ENCODE data around the gene MAEA.

Gene MAEA

GRCh38 chr4:1244978-1245471 is 44.7 kb upstream of the MAEA start:
- peaks cover 76% of the 10 kb centered on the region for H3K79me2 ChIP-seq (ENCODE audit: control insufficient read depth, insufficient read depth, low read length, unreplicated experiment)

GRCh38 chr4:1245481-1246051 is 44.1 kb upstream of the MAEA start:
- Histone ChIP-seq H3K27me3 (ENCODE audit: insufficient read depth, low read length) (no peaks in the 10 kb centered on the region), H3K27ac (ENCODE audit: low read depth, low read length) (no peak overlapping the region), H2AFZ (ENCODE audit: low read length, unreplicated experiment) (no peak overlapping the region), H3K36me3 (ENCODE audit: insufficient read depth, low read length) (peaks cover 8% of the 10 kb centered on the region), H3K4me3 (ENCODE audit: low read depth, low read length) (no peak overlapping the region), H3K79me2 (ENCODE audit: control insufficient read depth, insufficient read depth, low read length, unreplicated experiment) (peaks cover 81% of the 10 kb centered on the region), H3K4me1 (ENCODE audit: control insufficient read depth, insufficient read depth, low read length, unreplicated experiment) (peaks cover 21% of the 10 kb centered on the region)

More at GRCh38 chr4:1244978-1245471, 44.7 kb upstream of the MAEA start:
- Histone ChIP-seq H3K4me3 (ENCODE audit: low read depth, low read length) (no peak overlapping the region), H3K4me1 (ENCODE audit: control insufficient read depth, insufficient read depth, low read length, unreplicated experiment) (peaks cover 16% of the 10 kb centered on the region), H2AFZ (ENCODE audit: low read length, unreplicated experiment) (no peak overlapping the region), H3K27me3 (ENCODE audit: insufficient read depth, low read length) (no peaks in the 10 kb centered on the region), H3K36me3 (ENCODE audit: insufficient read depth, low read length) (peaks cover 6% of the 10 kb centered on the region; the same call in 1 of the 2 replicates), H3K27ac (ENCODE audit: low read depth, low read length) (no peak overlapping the region)

DNA sequence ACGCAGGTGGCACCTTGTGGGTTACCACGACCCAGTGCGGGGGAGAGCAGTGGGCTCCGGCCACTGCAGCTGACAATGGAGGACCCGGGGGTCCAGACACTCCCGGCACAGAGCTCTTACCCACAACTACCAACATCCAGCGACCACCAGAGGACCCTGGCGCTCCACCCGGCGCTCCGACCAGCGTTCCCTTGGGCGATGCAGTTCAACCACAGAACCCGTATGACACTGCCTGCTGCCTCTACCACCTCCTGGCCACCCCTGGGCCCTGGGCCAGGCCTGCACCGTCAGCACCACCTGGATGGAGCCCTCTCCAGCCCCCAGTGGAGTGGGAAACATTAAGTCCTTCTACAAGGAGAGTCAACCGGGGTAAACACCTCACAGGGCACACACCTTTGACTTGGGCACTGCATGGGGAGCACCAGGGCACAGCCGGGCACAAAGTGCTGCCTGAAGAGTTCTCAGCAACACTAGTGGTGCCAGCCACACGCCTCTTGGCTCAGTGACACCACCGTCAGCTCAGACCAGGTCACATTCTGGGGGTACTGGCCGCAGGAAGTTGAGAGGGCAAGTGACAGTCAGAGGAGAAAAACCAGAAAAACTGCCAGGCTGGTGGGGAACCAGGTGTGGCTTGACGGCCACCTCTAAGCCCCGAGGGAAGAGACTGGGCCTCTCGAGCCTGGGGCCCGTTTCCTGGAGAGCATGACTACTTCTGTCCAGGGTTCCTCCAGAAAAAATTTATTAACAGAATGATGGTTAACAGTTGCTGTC is 43.4 kb upstream of the MAEA start:
- H3K27me3 ChIP-seq (ENCODE audit: insufficient read depth, low read length) = no peaks in the 10 kb centered on the region
- H3K27ac ChIP-seq (ENCODE audit: low read depth, low read length) = no peak overlapping the region
- peaks cover 81% of the 10 kb centered on the region for H3K79me2 ChIP-seq (ENCODE audit: control insufficient read depth, insufficient read depth, low read length, unreplicated experiment)
- H3K4me3 ChIP-seq (ENCODE audit: low read depth, low read length) = peak overlapping the region; percentile 99
- H3K4me1 ChIP-seq (ENCODE audit: control insufficient read depth, insufficient read depth, low read length, unreplicated experiment) = peaks cover 23% of the 10 kb centered on the region
- no peak overlapping the region for H2AFZ ChIP-seq (ENCODE audit: low read length, unreplicated experiment)
- H3K36me3 ChIP-seq (ENCODE audit: insufficient read depth, low read length) = peaks cover 10% of the 10 kb centered on the region

DNA sequence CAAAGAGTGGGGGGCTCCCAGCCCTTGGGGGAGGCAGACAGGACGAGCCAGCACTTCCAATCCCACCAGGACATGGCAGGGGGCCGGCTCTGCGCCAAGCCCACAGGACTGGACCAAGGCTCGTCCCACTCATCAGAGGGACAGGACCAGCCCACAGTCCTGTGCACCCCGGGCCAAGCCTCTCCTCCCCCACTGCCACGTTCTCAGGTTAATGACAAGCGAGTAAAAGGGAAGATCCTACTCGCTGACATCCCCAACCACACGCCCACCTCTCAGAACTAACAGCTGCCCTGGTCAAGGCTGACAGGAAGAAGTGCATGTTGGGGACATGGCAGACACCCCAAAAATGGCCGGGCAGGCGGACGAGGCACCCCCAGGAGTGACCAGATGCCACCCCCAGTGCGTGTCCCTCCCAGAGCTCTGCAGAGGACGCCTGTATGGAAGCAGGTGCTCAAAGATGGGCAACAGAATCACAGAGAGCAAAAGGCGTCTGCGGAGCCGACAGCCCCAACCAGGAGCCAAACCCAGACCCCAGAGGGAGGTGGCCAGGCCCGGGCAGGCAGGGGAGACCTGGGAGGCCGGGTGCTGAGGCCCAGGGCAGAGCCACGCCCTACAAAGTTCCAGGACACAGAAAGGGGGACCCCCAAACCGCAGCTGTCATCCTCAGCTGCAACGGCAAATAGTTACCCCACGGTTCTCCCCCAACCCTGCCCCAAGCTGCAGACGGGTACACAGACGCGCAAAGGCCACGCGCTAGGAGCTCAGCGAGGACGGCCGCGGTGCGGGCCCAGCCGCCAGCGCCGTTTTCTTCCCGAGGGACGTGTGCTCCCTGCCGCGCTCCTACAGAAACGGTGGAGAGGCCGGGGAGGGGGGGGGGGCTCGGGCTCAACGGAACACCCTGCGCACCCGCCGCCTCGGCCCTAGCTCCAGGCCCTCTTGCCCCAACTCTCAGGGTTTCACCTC is 42.5 kb upstream of the MAEA start:
- H3K79me2 ChIP-seq (ENCODE audit: control insufficient read depth, insufficient read depth, low read length, unreplicated experiment) = peaks cover 76% of the 10 kb centered on the region
- peak overlapping the region; percentile 80 for H3K27ac ChIP-seq (ENCODE audit: low read depth, low read length)
- peak overlapping the region; percentile 51 for H2AFZ ChIP-seq (ENCODE audit: low read length, unreplicated experiment)
- no peaks in the 10 kb centered on the region for H3K27me3 ChIP-seq (ENCODE audit: insufficient read depth, low read length)
- peaks cover 15% of the 10 kb centered on the region for H3K36me3 ChIP-seq (ENCODE audit: insufficient read depth, low read length)
- peaks cover 23% of the 10 kb centered on the region for H3K4me1 ChIP-seq (ENCODE audit: control insufficient read depth, insufficient read depth, low read length, unreplicated experiment)
- H3K4me3 ChIP-seq (ENCODE audit: low read depth, low read length) = peak overlapping the region; percentile 99

- Histone ChIP-seq H3K4me1 (ENCODE audit: control insufficient read depth, insufficient read depth, low read length, unreplicated experiment) (peaks cover 23% of the 10 kb centered on the region), H3K36me3 (ENCODE audit: insufficient read depth, low read length) (peaks cover 20% of the 10 kb centered on the region), H3K79me2 (ENCODE audit: control insufficient read depth, insufficient read depth, low read length, unreplicated experiment) (peaks cover 70% of the 10 kb centered on the region), H2AFZ (ENCODE audit: low read length, unreplicated experiment) (peak overlapping the region; percentile 51), H3K27me3 (ENCODE audit: insufficient read depth, low read length) (no peaks in the 10 kb centered on the region), H3K4me3 (ENCODE audit: low read depth, low read length) (peak overlapping the region; percentile 99), H3K27ac (ENCODE audit: low read depth, low read length) (peak overlapping the region; percentile 80)
Measured at GRCh38 chr4:1247864-1248244, 41.8 kb upstream of the MAEA start.

- Histone ChIP-seq H3K36me3 (ENCODE audit: insufficient read depth, low read length) (peaks cover 27% of the 10 kb centered on the region), H3K4me3 (ENCODE audit: low read depth, low read length) (peak within 1 kb of the TSS; percentile 99), H3K79me2 (ENCODE audit: control insufficient read depth, insufficient read depth, low read length, unreplicated experiment) (peaks cover 63% of the 10 kb centered on the region), H3K27ac (ENCODE audit: low read depth, low read length) (peak within 1 kb of the TSS; percentile 91), H3K27me3 (ENCODE audit: insufficient read depth, low read length) (no peaks in the 10 kb centered on the region), H3K4me1 (ENCODE audit: control insufficient read depth, insufficient read depth, low read length, unreplicated experiment) (peaks cover 23% of the 10 kb centered on the region), H2AFZ (ENCODE audit: low read length, unreplicated experiment) (peak within 1 kb of the TSS; percentile 99)
Measured at GRCh38 chr4:1248245-1249147, 41.2 kb upstream of the MAEA start, which contains the start of gene CTBP1. Gene CTBP1, minus strand, starts transcription at chr4:1249130. Its CDS starts 7,799 bp downstream, at chr4:1241331.

DNA sequence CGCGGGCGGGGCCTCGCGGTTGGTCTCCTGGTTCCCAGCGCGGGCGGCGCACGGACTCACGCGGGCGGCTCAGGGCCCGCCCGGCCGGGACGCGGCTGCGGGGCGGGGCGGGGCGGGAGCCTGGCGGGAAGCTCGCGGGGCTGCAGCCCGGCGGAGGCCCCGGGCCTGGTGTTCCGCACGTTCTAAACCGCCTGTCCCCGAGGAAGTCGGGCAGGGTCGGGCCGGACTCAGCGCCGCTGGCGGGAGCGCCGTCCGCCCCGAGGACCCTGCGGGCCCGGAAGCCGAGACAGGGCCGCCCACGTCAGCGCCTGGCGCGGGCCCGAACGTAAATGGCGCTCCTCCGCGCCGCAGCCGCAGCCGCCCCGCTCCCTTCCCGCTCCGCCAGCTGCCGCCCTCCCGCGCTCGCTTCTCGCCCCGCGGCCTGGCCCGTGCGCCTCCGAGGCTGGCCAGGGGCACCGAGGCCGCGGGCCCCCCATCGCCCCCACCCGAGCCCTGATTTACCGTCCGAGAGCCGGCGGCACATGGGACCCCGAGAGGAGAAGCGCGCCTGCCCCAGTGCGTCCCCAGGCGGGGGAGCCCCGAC is 40.5 kb upstream of the MAEA start:
- no peaks in the 10 kb centered on the region for H3K27me3 ChIP-seq (ENCODE audit: insufficient read depth, low read length)
- H2AFZ ChIP-seq (ENCODE audit: low read length, unreplicated experiment) = peak overlapping the region; percentile 99
- H3K36me3 ChIP-seq (ENCODE audit: insufficient read depth, low read length) = peaks cover 30% of the 10 kb centered on the region
- peak overlapping the region; percentile 81 for H3K4me3 ChIP-seq (ENCODE audit: low read depth, low read length)
- peaks cover 56% of the 10 kb centered on the region for H3K79me2 ChIP-seq (ENCODE audit: control insufficient read depth, insufficient read depth, low read length, unreplicated experiment)
- peak overlapping the region; percentile 91 for H3K27ac ChIP-seq (ENCODE audit: low read depth, low read length)
- peaks cover 23% of the 10 kb centered on the region for H3K4me1 ChIP-seq (ENCODE audit: control insufficient read depth, insufficient read depth, low read length, unreplicated experiment)

- peaks cover 30% of the 10 kb centered on the region for H3K36me3 ChIP-seq (ENCODE audit: insufficient read depth, low read length)
- peaks cover 49% of the 10 kb centered on the region for H3K79me2 ChIP-seq (ENCODE audit: control insufficient read depth, insufficient read depth, low read length, unreplicated experiment)
- H3K4me1 ChIP-seq (ENCODE audit: control insufficient read depth, insufficient read depth, low read length, unreplicated experiment) = peaks cover 23% of the 10 kb centered on the region
- peak overlapping the region; percentile 99 for H2AFZ ChIP-seq (ENCODE audit: low read length, unreplicated experiment)
- peak overlapping the region; percentile 91 for H3K27ac ChIP-seq (ENCODE audit: low read depth, low read length)
- no peaks in the 10 kb centered on the region for H3K27me3 ChIP-seq (ENCODE audit: insufficient read depth, low read length)
- H3K4me3 ChIP-seq (ENCODE audit: low read depth, low read length) = peak overlapping the region; percentile 81
Measured at GRCh38 chr4:1249731-1250526, 39.8 kb upstream of the MAEA start.

- peak overlapping the region; percentile 81 for H3K4me3 ChIP-seq (ENCODE audit: low read depth, low read length)
- H3K27ac ChIP-seq (ENCODE audit: low read depth, low read length) = no peak overlapping the region
- H3K4me1 ChIP-seq (ENCODE audit: control insufficient read depth, insufficient read depth, low read length, unreplicated experiment) = peaks cover 23% of the 10 kb centered on the region
- H3K36me3 ChIP-seq (ENCODE audit: insufficient read depth, low read length) = peaks cover 30% of the 10 kb centered on the region
- H2AFZ ChIP-seq (ENCODE audit: low read length, unreplicated experiment) = no peak overlapping the region
- H3K79me2 ChIP-seq (ENCODE audit: control insufficient read depth, insufficient read depth, low read length, unreplicated experiment) = peaks cover 44% of the 10 kb centered on the region
- H3K27me3 ChIP-seq (ENCODE audit: insufficient read depth, low read length) = no peaks in the 10 kb centered on the region
Measured at GRCh38 chr4:1250527-1250812, 39.2 kb upstream of the MAEA start.

Measured in ACC112 (cell line).